ENCODE results near the gene ERBB3.

ERBB3 gene

DNA sequence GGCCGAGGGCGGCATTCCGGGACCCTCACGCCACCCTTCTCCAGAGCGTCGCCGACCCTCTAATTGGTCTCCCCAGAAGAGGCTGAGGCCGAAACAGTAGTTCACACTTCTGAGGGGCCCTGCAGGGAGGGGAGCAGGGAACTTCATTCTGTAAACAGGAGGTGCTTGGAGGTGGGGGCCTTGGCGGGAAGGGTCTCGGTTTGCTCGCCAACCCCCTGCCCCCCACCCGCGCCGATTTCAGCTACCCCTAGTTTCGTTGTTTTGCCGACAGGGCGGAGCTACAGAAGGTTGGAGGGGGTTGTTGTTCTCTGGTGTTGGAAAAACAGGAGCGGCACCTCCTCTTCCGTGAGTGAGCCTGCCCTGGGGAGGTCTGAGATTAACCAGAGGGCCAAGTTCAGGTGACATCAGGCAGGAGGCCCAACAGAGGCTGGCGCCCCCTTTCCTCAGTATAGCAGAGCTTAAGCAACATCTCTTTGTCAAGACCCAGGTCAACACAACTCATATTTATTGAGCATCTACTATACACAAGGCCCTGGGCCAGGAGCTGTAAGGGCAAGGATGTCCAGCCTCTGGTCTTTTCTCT lies 682 bp downstream of the ERBB3 start:
- DNase-seq: no peak

DNA sequence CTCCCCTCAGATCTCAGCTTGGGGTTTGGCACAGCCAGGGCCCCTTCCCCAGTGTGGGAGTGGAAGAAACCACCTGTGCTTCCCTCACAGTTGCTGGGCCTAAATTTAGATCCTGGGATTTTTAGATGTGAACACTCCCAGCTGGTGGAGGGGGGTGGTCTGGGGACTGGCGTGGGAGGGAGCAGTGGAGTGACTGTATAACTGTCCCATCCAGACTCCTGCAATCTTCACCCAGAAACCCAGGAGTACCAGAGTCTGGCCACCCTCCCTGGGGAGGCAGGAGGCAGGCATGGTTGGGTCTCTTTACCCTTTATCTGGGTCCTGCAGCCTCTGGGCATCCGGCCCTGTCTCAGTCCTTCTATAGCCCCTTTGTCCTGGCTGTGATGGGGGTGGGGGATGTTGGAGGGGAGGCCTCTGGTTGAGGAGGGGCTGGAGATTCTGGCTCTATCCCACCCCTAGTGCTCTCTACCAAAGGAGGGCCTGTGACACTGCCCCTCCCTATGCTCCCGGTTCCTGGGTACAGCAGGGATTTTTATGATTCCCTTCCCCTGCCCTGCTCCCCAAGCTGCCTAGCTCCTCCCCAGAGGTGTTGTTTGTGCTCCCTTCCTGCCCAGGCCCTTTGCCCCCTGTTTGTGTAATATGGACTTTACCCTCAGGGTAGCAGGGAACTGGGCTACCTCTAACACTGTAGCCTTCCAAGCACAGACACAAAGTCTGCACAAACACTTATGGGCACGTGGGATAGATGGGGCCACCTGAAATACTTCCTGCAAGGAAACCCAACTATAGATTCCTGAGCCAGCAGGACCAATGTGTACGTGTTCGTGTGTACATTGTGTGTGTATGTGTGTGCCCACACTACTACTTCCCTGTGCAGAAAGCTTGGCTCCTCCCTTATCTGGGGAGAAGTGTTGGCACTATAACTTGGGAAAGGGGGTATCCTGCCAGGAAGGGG lies 1.7 kb downstream of the ERBB3 start:
- no peak for DNase-seq

DNA sequence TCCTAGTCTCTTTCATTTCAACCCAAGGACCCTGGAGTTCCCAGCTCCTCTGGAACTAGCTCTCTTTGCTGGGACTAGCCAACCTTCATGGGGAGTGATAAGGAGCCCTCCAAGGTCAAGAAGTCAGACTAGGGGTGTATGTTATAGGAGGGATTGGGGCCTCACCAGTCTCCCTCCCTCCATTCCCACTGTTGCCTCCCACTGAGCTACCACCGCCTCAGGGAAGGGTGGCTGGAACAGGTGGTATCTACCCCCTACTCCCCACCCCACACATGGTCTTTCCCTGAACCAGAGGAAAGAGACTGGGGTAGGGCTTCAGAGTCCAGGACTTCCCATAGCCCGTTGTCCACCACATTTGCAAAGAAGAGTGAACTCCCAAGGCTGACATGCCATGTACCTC lies 2.4 kb downstream of the ERBB3 start:
- no peak for DNase-seq

DNA sequence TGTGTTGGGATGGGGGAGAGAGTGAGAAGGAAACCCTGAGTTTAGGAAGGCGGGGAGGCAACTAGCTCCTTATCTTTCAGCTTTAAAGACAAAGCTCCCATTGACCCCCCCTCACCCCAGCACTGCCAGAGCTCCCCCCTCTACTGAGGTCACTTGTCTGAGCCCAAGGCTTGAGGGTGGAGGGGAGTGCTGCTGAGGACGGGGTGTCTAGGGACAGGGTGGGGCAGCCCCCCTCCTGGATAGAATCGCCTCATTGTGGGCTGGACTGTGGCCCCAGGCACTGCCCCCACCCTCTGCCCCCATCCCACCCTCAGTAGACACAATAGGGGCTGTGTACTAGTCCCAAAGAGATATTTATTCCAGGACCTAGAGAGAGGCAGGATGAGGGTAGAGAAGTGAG lies 3.0 kb downstream of the ERBB3 start:
- no peak for DNase-seq

DNA sequence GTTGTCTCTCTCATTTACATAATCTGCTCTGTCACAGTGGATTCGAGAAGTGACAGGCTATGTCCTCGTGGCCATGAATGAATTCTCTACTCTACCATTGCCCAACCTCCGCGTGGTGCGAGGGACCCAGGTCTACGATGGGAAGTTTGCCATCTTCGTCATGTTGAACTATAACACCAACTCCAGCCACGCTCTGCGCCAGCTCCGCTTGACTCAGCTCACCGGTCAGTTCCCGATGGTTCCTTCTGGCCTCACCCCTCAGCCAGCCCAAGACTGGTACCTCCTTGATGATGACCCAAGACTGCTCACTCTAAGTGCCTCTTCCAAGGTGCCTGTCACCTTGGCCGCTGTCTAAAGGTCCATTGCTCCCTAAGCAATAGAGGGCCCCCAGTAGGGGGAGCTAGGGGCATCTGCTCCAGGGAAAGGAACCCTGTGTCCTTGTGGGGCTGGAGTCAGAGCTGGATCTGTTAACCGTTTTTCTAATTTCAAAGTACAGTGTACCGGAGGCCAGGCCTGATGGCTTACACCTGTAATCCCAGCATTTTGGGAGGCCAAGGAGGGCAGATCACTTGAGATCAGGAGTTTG lies 5.1 kb downstream of the ERBB3 start:
- no peak for DNase-seq

DNA sequence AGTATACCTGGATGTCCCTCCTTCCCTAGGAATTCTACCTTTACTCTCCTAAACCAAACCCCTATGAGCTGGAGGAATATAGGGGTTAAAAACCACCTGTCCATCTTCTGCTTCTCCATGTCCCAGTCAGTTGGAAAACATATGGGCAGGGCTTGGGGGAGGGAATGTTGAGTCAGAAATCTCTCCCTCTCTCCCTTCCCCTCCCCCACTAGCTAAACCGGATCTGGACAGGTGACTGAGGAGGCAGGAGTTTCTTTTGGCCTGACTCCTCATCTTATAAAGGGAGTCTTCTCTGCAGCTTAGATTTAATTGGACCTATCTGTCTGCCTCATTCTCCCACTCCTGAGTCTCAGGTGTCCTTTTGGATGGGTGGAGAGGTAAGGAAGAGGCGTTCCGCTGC lies 6.1 kb downstream of the ERBB3 start:
- no peak for DNase-seq

DNA sequence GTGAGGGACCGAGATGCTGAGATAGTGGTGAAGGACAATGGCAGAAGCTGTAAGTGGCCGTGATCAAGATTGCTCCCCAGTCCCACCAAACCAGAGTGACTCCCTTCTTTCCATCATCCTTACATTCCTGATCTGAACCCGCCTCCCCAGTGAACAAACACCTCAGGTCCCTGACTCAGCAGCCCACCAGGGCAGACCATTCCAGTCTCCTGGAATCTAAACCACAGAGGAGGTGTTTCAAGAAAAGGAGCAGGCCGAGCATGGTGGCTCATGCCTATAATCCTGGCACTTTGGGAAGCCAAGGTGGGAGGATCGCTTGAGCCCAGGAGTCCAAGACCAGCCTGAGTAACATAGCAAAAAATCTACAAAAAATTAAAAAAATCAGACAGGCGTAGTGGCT lies 6.6 kb downstream of the ERBB3 start:
- DNase-seq: no peak

DNA sequence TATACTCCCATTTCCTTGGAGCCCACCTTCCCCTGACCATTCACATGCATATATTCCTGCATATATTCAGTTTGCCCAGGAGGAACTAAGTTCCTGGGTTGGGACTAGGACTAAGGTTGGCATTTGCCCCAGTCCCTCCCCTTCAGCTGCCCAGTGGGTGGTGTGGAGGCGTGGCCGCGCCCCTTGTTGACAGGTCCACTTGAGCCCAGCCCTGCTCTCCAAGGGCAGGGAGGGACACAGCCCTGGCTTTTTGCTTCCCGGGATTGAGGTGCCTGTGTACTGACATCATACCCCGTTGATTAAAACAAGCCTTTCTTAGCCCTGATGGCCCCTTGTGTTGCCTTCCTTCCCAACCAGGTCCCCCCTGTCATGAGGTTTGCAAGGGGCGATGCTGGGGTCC lies 7.3 kb downstream of the ERBB3 start:
- DNase-seq: no peak

DNA sequence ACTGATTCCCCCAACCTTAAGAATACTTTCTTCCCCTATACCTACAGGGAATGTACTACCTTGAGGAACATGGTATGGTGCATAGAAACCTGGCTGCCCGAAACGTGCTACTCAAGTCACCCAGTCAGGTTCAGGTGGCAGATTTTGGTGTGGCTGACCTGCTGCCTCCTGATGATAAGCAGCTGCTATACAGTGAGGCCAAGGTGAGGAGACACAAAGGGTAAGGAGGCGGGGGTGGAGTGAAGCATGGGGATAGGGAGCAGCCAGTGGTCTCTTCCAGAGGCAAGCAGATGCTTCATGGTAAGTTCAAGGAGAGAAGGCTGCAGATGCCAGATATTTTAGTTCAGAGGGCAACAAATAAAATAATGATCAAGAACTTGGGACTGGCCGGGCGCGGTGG lies 17.8 kb downstream of the ERBB3 start:
- DNase-seq: no peak

DNA sequence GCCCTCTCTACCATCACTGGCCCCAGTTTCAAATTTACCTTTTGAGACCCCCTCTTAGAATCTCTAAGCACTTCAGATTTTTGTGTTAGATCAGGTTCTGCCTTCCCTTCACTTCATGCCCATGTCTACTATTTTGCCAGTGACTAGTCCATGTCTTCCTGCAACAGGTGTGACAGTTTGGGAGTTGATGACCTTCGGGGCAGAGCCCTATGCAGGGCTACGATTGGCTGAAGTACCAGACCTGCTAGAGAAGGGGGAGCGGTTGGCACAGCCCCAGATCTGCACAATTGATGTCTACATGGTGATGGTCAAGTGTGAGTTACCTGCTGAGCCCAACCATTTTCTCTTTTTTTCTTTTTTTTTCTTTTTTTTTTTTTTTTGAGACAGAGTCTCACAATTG lies 18.6 kb downstream of the ERBB3 start:
- DNase-seq: no peak

DNA sequence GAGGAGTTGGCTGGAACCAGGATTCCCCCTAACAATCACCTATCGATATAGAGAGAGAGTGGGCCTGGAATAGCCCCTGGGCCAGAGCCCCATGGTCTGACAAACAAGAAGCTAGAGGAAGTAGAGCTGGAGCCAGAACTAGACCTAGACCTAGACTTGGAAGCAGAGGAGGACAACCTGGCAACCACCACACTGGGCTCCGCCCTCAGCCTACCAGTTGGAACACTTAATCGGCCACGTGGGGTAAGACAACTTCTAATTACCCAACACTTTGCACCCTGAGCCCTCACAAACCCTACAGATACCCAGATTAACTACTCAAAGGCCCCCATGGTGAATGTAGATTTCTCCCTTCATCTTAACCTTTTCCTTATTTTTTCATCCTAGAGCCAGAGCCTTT lies 19.8 kb downstream of the ERBB3 start:
- DNase-seq: no peak

DNA sequence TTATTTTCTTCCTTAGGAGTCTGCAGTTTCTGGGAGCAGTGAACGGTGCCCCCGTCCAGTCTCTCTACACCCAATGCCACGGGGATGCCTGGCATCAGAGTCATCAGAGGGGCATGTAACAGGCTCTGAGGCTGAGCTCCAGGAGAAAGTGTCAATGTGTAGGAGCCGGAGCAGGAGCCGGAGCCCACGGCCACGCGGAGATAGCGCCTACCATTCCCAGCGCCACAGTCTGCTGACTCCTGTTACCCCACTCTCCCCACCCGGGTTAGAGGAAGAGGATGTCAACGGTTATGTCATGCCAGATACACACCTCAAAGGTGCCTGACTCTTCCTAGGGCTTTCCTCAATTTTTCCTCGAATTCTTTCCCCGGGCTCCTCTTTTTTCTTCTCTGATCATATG lies 21.1 kb downstream of the ERBB3 start:
- DNase-seq: no peak

DNA sequence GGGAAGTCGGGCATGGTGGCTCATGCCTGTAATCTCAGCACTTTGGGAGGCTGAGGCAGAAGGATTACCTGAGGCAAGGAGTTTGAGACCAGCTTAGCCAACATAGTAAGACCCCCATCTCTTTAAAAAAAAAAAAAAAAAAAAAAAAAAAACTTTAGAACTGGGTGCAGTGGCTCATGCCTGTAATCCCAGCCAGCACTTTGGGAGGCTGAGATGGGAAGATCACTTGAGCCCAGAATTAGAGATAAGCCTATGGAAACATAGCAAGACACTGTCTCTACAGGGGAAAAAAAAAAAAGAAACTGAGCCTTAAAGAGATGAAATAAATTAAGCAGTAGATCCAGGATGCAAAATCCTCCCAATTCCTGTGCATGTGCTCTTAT lies 22.7 kb downstream of the ERBB3 start:
- DNase-seq: no peak

DNA sequence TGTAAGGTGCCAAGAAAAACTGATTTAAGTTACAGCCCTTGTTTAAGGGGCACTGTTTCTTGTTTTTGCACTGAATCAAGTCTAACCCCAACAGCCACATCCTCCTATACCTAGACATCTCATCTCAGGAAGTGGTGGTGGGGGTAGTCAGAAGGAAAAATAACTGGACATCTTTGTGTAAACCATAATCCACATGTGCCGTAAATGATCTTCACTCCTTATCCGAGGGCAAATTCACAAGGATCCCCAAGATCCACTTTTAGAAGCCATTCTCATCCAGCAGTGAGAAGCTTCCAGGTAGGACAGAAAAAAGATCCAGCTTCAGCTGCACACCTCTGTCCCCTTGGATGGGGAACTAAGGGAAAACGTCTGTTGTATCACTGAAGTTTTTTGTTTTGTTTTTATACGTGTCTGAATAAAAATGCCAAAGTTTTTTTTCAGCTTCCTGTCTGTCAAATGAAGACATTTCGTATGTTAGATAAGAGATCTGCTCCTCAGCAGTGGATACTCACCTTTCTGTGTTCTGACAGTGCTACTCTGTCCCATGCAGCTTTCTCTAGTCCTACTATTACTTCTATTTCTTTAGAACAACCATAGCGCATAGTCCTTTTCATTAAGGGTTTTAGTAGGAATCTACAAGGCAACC lies 23.2 kb downstream of the ERBB3 start:
- DNase-seq: no peak

DNA sequence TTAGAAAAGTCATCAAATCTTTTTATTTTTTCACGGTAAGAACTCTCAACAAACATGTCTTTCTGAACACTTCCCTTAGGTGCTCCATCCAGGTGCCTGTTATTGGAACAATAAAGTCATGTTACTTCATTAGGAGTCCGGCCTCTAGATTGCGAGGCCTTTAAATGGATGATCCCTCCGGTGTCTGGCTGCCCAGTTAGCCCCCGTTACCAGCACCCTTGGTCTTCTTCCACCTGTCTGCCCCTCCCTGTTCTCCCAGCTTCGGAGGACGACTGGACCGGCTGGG lies 23.8 kb downstream of the ERBB3 start:
- no peak for DNase-seq

DNA sequence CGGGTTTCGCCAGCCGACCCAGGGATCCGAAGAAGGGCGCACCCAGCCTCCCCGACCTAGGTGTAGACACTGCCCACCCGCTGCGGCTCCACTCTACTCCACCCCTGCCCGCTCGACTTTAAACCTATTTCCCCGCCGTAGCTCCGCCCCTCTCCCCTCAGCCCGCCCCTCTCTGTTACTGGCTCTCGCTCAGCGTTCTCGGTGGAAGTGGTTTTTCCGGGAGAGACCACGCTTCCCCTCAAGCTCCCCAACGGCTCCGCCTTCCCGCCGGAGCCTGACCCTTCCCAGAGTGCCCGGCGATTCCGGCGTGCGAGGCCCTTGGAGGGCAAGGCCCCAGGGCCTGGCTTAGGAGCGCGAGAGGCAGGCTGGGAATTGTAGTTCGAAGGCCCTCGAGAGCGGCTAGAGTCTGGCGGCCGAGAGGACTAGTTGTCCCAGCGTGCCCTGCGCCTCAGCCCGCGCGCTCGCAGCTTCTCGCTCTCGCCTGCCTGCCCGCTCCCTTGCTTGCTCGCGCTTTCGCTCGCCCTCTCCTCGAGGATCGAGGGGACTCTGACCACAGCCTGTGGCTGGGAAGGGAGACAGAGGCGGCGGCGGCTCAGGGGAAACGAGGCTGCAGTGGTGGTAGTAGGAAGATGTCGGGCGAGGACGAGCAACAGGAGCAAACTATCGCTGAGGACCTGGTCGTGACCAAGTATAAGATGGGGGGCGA lies 24.3 kb downstream of the ERBB3 start, which contains the start of gene PA2G4:
Gene PA2G4, plus strand, starts transcription at position 451 of the 706 bp plus-strand sequence. Its CDS starts 179 bp downstream, at position 630.
- peak; percentile 95 for DNase-seq

DNA sequence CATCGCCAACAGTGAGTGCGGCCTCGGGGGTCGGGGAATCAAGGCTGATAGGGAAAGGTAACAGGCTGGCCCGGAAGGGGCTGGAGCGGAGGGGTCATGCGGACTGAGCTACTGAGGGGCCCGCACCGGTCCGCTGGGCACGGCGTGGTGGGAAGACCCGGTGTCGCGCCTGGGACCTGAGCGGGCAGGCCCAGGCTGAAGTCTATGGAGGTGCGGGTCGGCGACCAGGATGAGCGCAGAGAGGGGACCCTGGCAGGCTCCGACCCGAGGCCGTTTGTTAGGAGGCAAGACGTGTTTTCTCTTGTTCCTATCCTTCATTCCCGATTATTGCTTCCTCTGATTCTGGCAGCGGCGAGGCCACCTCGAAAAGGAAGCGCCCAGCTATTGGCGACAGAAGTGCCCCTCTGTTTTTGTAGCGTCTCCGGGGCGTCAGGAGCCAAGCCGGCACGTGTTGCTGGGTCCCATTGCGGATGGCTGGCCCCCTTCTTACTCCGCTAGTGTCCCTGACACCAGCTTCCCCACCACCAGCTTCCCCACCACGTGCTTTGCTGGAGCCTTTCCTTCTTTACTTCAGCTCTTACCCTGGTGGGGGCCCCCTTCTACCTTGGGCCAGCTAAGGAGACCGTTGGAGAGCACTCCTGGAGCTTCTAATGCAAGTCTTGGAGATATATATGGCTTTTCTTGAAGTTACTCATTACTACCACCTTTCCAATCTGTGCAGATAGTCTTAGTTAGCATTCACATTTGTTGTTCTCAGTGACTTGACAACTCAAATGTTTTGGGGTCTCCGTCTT lies 25.0 kb downstream of the ERBB3 start:
- no peak for DNase-seq

DNA sequence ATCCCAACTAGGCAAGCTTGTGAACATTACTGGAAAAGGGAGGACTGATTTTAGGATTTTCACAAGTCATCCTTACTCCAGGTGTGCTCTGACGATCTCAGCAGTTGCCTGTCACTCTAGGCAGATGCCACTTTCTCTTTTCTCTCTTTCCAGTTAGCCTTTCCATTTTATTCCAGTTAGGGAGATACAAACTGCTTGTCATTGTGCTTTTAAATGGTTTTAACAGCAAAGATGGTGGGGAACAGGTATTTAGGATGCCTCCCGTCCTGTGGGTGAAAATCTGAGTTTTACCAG lies 25.6 kb downstream of the ERBB3 start:
- DNase-seq: no peak

DNA sequence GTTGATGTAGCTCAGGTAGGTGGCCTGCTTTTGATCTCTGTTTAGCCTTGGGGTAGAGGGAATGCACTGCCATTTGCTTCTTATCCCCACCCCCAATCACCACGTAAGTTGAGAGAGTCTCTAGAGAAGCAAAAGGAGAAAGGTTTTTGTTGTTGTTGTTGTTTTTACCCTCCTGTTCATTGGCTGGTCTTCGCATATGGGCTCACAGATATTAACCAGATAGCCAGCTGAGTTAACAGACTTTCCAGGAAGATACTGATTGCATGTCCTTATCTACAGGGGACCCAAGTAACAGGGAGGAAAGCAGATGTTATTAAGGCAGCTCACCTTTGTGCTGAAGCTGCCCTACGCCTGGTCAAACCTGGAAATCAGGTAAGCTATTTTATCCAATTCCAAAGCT lies 27.3 kb downstream of the ERBB3 start:
- no peak for DNase-seq

DNA sequence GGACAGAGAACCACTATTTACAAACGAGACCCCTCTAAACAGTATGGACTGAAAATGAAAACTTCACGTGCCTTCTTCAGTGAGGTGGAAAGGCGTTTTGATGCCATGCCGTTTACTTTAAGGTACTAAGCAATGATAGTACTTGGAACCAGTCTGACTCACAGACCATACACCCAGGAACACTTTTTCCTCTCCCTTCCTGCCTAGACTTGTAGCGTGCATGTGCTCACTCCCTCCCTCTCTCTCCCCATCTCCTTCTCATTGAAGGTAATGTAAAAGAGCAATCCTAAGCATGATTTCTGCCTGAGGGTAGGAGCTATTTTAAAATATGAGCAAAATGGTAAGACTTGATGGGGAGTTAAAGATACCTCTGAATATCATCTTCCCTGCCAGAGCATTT lies 30.6 kb downstream of the ERBB3 start:
- no peak for DNase-seq

DNA sequence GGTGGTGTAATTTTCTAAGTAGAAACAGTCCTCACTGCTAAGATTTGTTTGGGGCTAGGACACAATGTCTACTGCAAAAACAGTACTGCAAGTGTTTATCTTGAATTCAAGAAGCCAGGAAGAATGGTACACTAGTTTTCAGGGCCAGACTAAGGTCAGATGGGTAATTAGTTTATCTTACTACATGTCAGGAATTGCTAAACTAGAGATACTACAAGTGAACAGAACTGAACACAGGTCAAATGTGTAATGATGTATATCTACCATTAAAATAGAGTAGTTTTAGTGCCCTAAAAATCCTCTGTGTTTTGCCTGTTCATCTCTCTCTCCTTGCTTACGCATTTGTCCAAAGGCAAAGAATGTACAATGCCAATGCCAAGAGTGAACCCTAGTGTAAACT lies 34.1 kb downstream of the ERBB3 start:
- DNase-seq: no peak

DNA sequence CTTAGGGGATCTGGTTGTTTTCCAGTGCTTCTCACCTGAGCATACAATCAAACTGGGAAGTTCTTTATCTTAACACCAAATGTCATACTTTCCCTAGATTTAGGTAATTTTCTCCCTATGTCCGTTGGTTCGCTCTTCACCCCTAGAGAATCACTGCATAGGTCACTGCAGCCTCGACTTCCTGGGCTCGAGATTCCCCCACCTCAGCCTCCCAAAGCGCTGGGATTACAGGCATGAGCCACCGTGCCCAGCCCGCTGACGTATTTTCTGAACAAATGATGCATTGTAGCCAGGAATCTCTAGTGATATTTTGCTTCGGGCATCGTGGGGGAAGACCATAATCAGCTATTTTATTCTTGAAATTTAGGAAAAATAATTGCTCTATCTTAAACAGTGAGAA lies 35.4 kb downstream of the ERBB3 start:
- no peak for DNase-seq
